Natural killer cell (primary cell): ENCODE results near the gene ANKRD29. TPM values are rescaled to one million over a fixed set of nuclear protein-coding genes. Genes with fewer than 3 reads are reported as not detected.

Experiments
- ATAC-seq, 3 donors: fragments of 150-1000 bp in 2 of 3; fragments of 200-7000 bp in 1 of 3; cut with Tn5 transposase; 1 replicate in 1 of 3; 2 replicates in 2 of 3; pipeline ENCODE4 v1.10.0; 2021; ENCODE audit warnings: mild to moderate bottlenecking in 2 of 3, moderate library complexity in 2 of 3
- DNase-seq, 2 donors: peaks; one replicate each; pipeline versions ENCODE4 v3.0.0 to v3.0.0-alpha.2; 2013 to 2021; ENCODE audit warnings: mixed read lengths in 1 of 2
- H3K27ac ChIP-seq: one replicate; pipeline ENCODE4 v1.5.1; 2013; ENCODE audit warnings: mild to moderate bottlenecking, low read length
- H3K27me3 ChIP-seq: one replicate; pipeline ENCODE4 v1.6.1; 2013; ENCODE audit warnings: low read length; ENCODE audit not compliant: control insufficient read depth, insufficient read depth
- H3K36me3 ChIP-seq: one replicate; pipeline ENCODE4 v1.6.1; 2013; ENCODE audit warnings: low read length; ENCODE audit not compliant: control insufficient read depth, insufficient read depth
- H3K4me1 ChIP-seq: one replicate; pipeline ENCODE4 v1.6.1; 2013; ENCODE audit warnings: low read length; ENCODE audit not compliant: control insufficient read depth, insufficient read depth
- H3K4me3 ChIP-seq: one replicate; pipeline ENCODE4 v1.5.1; 2013; ENCODE audit warnings: low read length
- H3K9me3 ChIP-seq: one replicate; pipeline ENCODE4 v1.6.1; 2013; ENCODE audit warnings: low read length; ENCODE audit not compliant: control insufficient read depth, insufficient read depth
- H3K27ac Mint-ChIP-seq, 2 donors: one replicate each; pipeline ENCODE4 v1.8.0; 2022; ENCODE audit warnings: mild to moderate bottlenecking in 2 of 2, mixed read lengths in 2 of 2, moderate library complexity in 1 of 2
- H3K27me3 Mint-ChIP-seq, 2 donors: one replicate each; pipeline ENCODE4 v1.8.0; 2022; ENCODE audit warnings: low read depth in 2 of 2, mixed read lengths in 2 of 2
- H3K36me3 Mint-ChIP-seq: one replicate; pipeline ENCODE4 v1.8.0; 2022; ENCODE audit warnings: mixed read lengths
- H3K4me1 Mint-ChIP-seq, 2 donors: one replicate each; pipeline ENCODE4 v1.8.0; 2022; ENCODE audit warnings: mixed read lengths in 2 of 2
- H3K4me3 Mint-ChIP-seq: one replicate; pipeline ENCODE4 v1.8.0; 2022; ENCODE audit warnings: mild to moderate bottlenecking, moderate library complexity, mixed read lengths
- H3K9me3 Mint-ChIP-seq, 2 donors: one replicate each; pipeline ENCODE4 v1.8.0; 2022; ENCODE audit warnings: mixed read lengths in 2 of 2
- CTCF ChIP-seq: fragments of 200-600 bp; IDR thresholded peaks from one replicate; pipeline ENCODE4 v1.8.0; 2022; ENCODE audit warnings: antibody characterized with exemption
- WGBS: methylation state at CpG from one replicate; pipeline ENCODE4 v1.1.7; 2013; ENCODE audit warnings: missing lambda C conversion rate; ENCODE audit not compliant: insufficient coverage; 5-methylcytosine and 5-hydroxymethylcytosine counted together
- intact Hi-C: fragments of 100-400 bp; cut with micrococcal nuclease; formaldehyde crosslinking; loops from one replicate; pipeline ENCODE4 v1.14.2; 2022
- total RNA-seq, 4 donors: library from RNA; stranded (reverse); fragments of 120-200 nt in 1 of 4; gene quantifications; one replicate each; pipeline versions ENCODE4 v1.2.3 to v1.2.4, GENCODE V29; 2013 to 2022

Gene ANKRD29
- total RNA-seq, 3 donors from 2014 or later (not counting 1 experiment from before 2014, with no cell fraction given): 0.35 to 0.45 TPM; not detected in 1

- Mint-ChIP-seq H3K27ac (no peak overlapping the region), H3K27me3 (peaks cover 37 to 43% of the 10 kb centered on the region in 2 donors), H3K9me3 (no peaks in the 10 kb centered on the region), H3K4me3 (peak overlapping the region; percentile 68), H3K36me3 (no peaks in the 10 kb centered on the region), H3K4me1 (peaks cover 16 to 25% of the 10 kb centered on the region in 2 donors)
- peak; percentile 61 to 76 (median 72) for ATAC-seq
- intact Hi-C loops: no loop called here
- H3K4me1 ChIP-seq: peaks cover 11% of the 10 kb centered on the region
- H3K36me3 ChIP-seq: no peaks in the 10 kb centered on the region
- H3K9me3 ChIP-seq: no peaks in the 10 kb centered on the region
- peak; percentile 20 to 30 for DNase-seq
- no peak overlapping the region for H3K4me3 ChIP-seq
- no peak overlapping the region for H3K27ac ChIP-seq
- peaks cover 26% of the 10 kb centered on the region for H3K27me3 ChIP-seq
- TF ChIP-seq CTCF: no peak
- under 1% methylated on average over 41 of the region's 41 CpGs for WGBS
Measured at GRCh38 chr18:23619388-23619881, 43.3 kb downstream of the ANKRD29 start.

GRCh38 chr18:23618862-23619387, 43.8 kb downstream of the ANKRD29 start:
- H3K27ac ChIP-seq: no peak overlapping the region
- peak; percentile 16 to 36 (median 28) for ATAC-seq
- intact Hi-C loops: no loop called here
- no peaks in the 10 kb centered on the region for H3K36me3 Mint-ChIP-seq
- no peaks in the 10 kb centered on the region for H3K9me3 ChIP-seq
- peaks cover 26% of the 10 kb centered on the region for H3K27me3 ChIP-seq
- H3K9me3 Mint-ChIP-seq: no peaks in the 10 kb centered on the region
- no peak overlapping the region for H3K4me3 ChIP-seq
- H3K4me1 ChIP-seq: peaks cover 11% of the 10 kb centered on the region
- no peak for TF ChIP-seq CTCF
- no peak overlapping the region for H3K27ac Mint-ChIP-seq
- H3K4me3 Mint-ChIP-seq: peak overlapping the region; percentile 69
- peaks cover 37 to 43% of the 10 kb centered on the region in 2 donors for H3K27me3 Mint-ChIP-seq
- DNase-seq: no peak
- WGBS: 31% methylated on average over 17 of the region's 18 CpGs
- H3K4me1 Mint-ChIP-seq: peaks cover 16 to 25% of the 10 kb centered on the region in 2 donors
- no peaks in the 10 kb centered on the region for H3K36me3 ChIP-seq

GRCh38 chr18:23617412-23618014, 45.2 kb downstream of the ANKRD29 start:
- no peaks in the 10 kb centered on the region for H3K9me3 Mint-ChIP-seq
- 87% methylated on average over 3 of the region's 4 CpGs for WGBS
- Histone ChIP-seq H3K36me3 (no peaks in the 10 kb centered on the region), H3K4me1 (peaks cover 11% of the 10 kb centered on the region), H3K27me3 (peaks cover 26% of the 10 kb centered on the region), H3K9me3 (no peaks in the 10 kb centered on the region), H3K4me3 (no peak overlapping the region), H3K27ac (no peak overlapping the region)
- H3K27me3 Mint-ChIP-seq: peaks cover 37 to 48% of the 10 kb centered on the region in 2 donors
- intact Hi-C loops: no loop called here
- H3K4me3 Mint-ChIP-seq: peak overlapping the region; percentile 50
- H3K27ac Mint-ChIP-seq: no peak overlapping the region
- DNase-seq (no peak), ATAC-seq (no peak)
- TF ChIP-seq CTCF: no peak
- peaks cover 16 to 25% of the 10 kb centered on the region in 2 donors for H3K4me1 Mint-ChIP-seq
- no peaks in the 10 kb centered on the region for H3K36me3 Mint-ChIP-seq
